NCI-H1436 (cell line): ENCODE results near the gene EPN2.

Source experiments
- DNase-seq: peaks from one replicate; lab custom pipeline; 2025; lab: John Stamatoyannopoulos, UW

The EPN2 gene

DNA sequence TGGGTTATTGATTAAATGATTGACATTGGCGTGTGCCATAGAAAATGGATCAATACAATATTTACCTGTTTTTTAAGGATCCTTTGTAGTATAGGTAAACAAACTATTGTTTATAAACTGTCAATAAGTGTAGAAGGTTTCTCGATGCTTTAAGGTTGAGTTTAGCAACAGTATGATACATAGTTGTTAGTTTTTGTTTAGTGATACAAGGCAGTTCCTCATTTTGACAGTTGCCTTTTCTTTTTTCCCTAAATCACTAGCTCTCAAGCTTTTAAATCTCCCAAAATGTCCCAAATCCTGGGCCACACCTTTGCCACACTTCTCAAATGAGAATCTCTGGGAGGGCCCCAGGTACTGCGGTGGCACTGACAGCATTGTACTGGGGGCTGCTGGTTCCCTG lies 57.3 kb downstream of the EPN2 start:
- DNase-seq: no peak

DNA sequence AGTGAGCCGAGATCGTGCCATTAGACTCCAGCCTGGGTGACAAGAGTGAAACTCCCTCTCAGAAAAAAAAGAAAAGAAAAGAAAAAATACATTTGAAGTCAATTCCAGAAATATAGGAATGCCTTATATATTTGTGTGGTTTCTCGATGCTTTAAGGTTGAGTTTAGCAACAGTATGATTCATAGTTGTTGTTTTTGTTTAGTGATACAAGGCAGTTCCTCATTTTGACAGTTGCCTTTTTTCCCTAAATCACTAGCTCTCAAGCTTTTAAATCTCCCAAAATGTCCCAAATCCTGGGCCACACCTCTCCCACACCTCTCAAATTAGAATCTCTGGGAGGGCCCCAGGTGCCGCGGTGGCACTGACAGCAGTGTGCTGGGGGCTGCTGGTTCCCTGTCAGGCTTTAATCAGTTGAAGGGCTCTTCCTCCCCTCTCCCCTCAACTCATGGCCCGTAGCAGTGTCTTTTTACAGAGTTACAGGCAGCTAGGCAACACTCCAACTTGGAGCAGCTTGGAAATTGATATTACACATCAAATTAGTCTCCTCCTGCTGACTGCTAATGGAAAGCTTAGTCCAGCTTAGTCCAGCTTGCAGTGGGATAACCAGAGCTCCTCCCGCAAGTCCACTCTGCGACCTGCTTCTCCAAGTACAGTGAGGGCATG lies 58.4 kb downstream of the EPN2 start:
- DNase-seq: no peak

DNA sequence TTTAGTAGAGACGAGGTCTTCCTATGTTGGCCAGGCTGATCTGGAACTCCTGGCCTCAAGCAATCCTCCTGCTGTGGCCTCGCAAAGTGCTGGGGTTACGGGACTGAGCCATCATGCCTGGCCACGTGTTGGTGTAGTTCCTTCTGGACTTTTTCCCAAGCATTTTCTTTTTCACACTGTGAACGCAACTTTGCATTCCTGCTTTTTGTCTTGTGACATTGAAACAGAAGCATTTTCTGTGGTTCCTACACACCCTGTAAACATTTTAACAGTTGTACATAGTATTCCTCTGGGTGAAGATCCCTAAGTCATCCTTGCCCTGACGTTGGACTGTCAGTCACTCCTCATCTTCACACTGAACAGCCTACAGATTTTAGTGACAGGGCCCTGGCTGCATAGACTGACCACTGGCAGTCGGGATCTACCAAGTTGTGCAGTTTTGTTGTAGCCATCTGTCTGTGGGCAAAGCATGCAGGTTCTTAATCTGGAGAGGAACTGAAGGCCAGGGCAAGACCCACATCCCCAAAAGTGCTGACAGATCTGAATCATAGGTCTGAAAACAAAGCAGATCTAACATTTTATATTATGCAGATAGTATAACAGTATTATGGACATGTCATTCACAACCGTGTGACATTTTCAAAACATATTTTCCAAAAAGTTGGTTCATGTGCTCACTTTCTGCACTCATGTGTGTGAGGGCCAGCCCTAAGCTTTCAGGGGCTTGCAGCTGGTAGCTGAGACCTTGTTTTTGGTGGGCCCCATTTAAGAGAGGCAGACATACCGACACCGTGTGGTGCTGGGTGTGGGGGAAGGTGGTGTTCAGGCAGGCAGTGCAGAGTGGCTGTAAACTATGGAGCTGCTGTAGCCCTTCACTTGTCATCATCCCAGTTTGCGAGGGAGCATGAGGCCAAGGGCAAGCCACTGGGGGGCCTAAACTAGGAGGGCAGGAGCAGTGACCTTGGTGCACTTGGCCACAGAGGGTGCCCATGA lies 59.9 kb downstream of the EPN2 start:
- DNase-seq: no peak

DNA sequence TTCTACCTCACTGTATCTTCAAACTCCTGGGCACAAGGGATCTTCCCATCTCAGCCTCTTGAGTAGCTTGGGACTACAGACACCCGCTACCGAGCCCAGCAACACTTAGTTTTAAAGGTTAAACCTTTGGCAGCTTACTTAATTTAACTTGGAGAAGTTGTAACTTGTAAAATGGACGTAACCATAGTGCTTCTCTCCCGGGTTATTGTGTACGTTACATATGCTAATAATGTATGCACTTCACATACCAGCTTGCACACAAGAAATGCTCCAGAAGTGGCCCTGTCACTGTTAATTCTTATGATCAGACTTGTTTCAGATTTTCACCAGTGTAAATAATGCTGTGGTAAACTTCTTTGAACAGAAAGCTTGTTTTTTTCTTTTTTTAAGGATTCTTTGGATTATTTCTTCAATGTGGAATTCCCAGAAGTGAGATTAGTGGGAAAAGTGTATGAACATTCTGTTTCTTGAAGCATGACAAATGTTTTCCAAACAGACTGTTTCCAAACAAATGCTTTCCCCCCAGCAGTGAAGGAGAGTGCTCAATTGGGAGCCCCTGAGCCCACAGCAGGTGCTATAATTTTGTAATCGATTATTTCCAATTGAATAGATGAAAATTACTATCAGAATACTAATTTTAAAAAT lies 61.5 kb downstream of the EPN2 start:
- DNase-seq: no peak

DNA sequence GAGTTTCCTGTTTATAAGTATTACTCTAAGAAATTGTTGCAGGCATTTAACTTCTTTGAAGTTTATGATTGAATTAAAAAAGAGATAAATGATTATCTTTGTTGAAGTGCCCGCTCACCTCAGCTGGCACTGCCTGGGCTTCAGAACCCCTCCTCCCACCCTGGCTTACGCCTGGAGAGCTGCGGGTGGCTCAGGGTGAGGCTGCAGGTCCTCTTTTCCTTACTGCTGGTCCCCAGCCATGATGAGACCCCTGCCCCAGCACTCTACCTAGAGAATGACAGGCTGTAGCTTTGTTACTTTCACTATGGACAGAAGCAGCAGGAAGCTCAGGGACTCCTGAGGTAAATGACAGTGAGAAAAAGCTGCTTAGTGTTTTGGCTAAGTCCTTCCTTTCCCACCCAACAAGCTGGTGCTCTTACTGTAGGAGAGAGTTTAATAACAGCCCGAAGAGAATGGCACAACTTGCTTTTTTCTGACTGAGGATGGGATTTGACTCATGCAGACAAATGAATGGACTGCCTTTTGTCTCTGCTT lies 62.1 kb downstream of the EPN2 start:
- no peak for DNase-seq

DNA sequence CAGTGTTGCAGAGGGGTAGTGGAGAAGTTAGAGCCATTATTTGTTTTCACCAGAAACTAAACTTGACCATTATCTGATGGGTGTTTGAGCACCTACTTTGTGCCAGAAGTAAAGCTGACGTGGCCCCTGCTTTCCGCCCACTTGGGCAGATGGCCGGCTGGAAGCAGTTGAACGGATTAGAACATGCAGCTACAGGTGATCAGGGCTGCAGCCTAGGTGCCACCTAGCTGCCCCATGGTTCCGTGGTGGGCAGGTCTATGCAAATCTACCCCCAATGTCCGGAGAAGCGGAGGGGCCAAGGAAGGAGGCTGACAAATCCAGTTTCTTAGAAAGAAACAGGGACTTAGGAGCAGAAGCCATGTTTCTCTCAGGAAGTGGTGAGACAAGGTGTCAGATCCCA lies 62.7 kb downstream of the EPN2 start:
- DNase-seq: no peak

DNA sequence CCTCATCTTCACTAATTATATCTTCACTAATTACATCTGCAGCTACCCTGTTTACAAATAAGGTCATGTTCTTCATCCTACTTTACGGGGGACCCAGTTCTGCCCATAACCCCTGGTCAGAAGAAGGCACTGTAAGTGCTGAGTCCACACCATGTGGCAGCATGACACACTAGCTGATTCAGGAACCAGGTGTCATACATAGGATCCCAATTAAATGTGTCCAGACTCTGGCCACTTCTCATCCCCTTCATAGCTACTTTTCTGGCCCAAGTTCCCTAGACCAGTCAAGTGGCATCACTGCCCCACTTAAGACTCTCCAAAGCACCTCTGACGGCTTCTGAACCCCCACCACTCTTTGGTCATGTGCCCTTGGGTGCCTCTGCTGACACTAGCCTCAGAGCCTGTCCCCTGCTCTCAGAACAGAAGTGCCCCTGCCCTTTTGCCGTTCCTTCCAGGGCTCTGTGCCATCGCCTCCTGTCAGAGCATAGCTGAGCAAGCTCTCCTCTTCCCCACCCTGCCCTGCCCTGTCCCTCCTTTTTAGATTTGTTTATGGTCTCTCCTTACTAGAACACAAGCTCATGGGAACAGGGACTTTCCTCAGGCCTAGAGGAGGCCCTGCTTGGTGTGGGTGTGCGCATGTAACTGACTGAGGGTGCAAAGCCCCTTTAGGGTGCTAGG lies 64.2 kb downstream of the EPN2 start:
- DNase-seq: no peak

DNA sequence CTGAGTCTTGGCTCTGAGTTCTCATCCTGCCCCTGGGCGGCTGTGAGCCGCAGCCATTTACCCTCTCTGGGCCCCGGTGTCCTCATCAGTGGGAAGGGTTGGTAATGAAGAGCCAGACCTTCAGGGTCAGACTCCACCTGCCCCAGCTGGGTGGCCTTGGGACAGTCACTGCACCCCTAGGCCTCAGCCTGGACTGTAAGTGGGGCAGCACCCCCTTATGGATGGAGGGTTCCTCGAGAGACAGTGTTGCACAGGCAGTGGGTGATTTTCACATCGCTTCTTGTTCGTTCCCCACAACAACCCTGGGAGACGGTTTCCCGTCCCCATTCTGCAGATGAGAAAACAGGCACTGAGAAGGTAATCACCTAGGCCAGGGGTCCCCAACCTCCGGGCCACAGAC lies 64.8 kb downstream of the EPN2 start:
- no peak for DNase-seq

DNA sequence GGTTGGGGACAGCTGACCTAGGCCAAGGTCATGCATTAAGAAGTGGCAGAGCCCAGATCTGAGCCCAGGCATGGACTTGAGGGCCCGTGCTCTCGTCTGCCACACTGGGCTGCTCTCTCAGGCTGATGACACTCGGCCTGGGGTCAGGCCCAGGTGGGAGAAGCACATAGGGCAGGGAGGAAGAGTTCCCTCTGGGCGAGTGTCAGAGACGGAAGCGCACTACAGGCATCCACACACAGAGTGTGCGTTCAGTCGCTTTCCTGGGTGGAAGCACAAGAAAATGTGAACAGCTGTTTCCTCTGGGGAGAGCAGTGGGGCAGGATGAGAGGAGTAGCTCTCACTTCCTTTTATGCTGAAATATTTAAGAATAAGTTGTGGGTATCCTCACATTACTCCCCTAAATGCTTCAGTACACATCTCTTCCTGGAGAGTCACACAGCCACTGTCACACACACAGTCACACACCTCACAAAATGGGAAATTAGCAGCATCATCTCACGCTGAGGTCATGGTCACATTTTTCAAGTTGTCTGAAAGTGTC lies 65.7 kb downstream of the EPN2 start:
- DNase-seq: no peak

DNA sequence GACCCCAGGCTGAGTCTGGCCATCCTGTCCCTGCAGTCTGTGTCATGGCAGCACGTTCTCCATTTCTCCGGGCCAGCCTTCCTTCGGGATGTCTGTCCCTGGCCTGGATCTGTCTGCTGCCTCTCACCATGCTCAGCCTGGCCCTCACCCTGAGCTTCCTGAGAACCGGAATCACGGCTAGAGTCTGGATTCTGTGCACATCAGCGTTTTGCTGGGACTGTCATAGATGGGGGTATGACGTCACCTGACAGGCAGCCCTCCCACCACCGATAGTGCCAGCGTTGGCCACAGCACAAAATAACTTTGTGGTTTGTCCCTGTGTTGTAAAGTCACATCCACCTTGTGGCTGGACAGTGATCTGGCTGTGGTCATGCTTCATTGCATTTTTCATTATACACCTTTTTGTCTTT lies 66.2 kb downstream of the EPN2 start:
- DNase-seq: no peak

DNA sequence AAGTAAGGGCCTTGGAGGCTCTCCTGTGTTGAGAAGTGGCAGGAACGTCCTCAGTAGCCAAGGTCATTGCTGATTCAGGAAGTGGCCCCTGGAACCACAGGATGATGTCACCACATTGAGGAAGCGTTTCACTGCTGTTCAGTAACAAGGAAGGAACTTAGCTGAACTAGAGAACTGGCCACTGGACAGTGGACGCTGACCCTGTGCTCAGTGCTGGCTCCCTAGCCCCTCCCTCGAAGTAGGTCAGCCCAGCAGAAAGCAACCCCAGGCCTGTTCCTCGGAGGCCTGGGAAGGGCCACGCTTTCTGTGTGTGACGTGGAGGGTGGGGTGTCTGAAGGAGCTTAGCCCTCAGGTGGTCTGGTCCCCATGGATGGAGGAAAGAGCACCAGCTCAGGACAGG lies 67.0 kb downstream of the EPN2 start:
- DNase-seq: no peak

DNA sequence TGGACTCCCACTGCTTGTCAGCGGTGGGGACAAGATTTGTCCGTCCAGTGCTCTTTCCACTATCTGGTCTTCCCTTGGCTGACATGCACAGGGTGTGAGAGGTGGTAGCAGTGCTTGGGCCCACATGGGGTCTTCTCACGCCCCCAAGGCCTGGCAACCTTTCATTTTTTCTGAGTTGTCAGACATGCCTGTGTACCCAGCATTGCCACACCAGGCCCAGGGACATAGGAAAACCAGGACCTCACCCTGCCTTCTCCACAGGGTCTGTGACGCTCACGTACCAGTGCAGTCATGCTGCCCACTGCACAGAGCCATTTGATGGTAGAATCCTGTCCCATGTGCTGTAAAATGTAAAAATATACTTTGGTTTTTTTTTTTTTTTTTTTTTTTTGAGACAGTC lies 67.6 kb downstream of the EPN2 start:
- no peak for DNase-seq

DNA sequence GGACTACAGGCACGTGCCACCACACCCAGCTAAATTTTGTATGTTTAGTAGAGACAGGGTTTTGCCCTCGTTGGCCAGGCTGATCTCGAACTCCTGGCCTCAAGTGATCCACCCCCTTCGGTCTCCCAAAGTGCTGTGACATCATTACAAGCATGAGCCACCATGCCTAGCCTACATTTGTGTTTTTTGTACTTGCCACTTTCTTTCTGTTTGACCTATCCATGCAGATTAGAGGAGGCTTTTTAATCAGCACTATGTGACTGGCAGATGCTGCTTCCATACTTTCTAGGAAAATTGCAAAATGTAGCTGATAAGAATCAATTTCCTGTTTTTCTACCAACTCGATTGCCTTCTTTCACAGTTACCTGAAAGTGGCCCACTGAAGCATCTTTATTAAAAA lies 68.1 kb downstream of the EPN2 start:
- no peak for DNase-seq

DNA sequence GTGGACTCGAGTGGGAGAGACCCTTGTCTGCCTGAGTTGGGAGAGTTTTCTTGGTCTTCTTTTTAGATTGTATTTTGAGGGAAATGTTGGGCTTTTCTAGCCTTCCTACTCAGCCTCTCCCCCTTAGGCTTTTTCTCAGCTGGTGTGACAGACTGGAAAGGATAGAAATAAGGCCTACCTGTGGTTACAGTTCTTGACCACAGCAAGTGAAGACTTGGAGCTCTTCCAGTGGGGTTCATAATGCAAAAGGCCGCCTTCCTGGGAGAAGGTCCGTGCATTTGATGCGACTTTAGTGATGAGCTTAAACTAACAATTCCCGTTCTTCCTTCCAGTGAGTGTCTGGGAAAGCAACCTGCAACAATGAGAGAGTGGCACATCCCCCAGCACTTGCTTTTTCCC lies 68.6 kb downstream of the EPN2 start:
- no peak for DNase-seq

DNA sequence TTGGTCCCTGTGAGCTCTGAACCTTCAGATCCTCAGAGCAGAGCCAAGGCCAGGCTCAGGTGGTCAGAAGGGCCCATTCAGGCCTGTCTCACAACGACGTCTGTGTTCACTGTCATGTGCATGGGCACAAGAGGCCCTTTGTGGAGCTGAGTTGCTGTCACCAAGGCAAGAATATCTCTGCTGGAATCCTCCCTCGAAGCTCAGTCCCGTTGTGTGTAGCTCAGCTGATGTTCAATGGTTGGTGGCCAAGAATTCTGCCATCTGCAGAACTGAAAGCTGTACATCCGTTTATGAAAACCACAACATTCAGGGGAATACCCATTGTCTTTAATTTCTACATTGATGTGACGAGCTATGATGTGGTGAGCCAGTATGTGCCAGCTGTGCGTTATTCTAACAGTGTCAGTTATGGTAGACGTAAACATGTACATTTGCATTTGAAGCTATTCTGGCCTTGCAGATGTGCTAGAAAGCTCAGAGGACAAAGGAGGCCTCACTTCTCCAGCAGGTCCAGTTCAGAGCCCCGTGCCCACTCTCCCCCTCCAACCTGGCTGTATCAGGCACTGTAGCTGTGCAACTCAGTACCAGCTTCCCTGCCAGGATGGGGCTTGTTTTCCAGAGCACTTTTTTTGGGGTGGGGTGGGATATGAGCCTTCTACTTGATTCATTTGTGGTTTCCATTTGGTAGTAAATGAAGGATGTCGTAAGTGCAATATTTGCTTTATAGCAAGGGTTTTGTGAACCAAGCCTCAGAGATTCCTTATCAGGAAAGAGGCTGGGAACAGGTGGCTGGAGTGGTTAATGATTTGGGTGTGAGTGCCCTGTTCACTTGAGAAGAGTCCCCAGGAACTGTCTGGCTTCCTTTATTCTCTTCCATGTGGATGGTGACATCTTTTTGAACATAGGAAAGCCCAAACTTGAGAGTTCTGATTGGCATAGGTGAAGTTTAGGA lies 69.3 kb downstream of the EPN2 start:
- no peak for DNase-seq

DNA sequence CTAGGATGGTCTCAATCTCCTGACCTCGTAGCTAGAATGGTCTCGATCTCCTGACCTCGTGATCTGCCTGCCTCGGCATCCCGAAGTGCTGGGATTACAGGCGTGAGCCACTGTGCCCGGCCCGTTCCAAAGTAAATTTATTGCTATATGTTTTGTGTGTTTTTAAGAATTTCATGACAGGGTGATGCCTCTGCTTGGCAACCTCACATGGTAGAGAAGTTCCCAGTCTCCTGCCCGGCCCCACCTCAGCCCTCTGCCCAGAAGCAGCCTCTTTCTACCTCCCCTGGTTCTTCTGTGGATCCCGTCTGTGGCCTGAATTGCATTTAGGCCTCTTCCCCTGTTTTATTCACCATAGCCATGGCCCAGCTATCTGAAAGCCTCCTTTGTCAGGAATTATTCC lies 70.4 kb downstream of the EPN2 start:
- DNase-seq: no peak

DNA sequence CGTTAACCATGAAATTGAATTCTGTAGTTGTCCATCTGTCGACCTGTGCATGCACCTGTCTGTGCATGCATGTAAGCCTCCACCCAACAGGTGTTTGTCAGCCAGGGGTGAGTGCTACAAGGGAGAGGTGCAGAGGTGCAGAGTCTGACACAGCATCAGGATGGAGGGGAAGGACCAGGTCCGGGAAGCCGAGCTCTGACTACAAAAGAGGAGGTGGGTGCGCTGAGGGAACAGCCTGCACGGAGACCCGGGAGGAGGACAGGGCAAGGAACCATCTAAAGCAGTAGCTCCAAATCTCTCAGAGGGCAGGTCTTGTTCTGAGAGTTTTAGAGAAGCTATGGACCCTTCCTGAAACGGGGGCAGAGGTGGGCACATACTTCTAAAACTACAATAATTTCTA lies 71.2 kb downstream of the EPN2 start:
- DNase-seq: no peak

DNA sequence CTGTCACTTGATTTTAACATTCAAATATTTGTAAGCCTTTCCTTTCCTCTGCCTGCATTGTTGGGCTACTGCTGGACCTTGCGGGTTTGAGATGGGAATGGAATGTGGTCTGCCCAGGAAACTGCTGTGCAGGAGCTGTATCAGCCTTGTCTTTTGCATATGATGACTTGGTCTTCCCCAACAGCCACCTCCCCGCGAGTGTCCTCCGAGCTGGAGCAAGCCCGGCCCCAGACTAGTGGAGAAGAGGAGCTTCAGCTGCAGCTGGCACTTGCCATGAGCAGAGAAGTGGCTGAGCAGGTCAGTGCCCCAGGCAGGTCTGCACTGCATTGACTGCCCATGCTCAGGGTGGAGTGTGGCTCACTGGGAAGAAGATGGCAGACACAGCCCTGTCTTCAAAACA lies 72.5 kb downstream of the EPN2 start:
- no peak for DNase-seq

DNA sequence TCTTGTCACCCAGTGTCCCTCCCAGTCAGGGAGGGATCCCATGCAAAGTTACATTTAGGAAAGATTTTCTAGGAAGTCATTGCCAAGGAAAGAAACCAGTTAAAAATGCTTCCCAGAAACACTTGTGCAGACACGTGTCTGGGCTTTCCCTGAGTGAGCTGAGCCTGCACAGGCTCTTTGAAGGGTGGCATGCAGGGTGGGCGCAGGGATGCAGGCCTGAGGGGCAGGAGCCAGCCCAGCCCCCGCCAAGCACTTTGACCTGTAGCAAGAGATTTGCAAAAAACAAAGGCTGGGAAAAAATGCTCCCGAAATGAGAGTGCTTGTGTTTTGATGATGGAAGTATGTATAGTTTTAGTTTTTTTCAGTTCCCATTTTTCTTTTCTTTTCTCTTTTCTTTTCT lies 73.0 kb downstream of the EPN2 start:
- no peak for DNase-seq

DNA sequence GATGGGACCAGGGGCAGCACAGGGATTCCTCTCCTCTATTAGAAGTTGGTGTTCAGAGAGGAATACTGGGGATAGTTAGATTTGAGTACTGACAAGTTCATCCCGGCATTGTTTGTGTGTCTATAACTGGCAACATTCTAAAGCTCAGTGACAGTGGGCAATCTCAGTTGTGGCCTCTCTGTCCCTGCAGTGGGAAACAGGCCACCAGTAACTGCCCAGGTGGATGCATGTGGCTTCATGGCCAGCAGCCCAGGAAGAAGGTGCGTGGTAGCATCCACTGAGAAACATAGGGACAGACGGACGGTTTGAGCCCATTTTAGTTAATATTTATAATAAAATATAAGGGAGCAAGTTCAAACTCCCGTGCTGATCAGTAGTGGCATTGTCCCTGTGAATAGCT lies 73.8 kb downstream of the EPN2 start:
- no peak for DNase-seq
